ENCODE data around the gene MAPK6.

MAPK6 gene

DNA sequence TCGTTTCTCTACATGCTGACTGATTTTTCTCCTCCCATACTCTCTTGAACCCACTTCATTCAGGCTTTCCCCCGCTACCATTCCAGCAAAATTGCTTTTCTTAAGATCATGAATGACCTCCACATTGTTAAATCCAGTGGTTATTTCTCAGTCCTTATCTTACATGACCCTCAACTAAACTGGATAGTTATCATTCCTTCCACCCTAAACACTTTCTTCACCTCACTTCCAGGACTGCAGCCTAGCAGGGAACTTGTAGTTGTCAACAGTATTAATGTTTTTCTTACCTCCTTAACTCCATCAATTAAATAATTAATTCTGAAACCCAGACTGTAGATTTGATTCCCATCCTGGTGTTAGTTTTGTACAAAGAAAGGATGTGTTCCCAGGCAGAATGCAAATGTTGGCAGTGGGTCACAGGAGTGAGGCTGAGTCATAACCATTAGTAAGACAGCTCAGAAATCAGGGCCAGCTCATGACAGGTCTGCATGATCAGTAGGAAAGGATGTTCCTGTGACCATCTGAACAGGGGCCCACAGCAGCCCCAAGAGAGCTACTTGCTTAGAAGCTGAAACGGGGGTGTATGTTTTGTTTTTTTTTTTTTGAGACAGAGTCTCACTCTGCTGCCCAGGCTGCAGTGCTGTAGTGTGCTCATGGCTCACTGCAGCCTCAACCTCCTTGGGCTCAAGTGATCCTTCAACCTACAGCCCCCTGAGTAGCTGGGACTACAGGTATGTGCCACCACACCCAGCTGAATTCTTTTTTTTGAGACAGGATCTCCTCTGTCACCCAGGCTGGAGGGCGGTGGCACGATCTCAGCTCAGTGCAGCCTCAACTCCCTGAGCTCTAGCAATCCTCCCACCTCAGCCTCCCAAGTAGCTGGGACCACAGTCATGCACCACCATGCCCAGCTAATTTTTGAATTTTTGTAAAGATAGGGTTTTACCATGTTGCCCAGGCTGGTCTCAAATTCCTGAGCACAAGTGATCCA, 84.5 kb downstream of the MAPK6 start:
- peak; percentile 93 for DNase-seq (ENCODE audit: low read depth)

DNA sequence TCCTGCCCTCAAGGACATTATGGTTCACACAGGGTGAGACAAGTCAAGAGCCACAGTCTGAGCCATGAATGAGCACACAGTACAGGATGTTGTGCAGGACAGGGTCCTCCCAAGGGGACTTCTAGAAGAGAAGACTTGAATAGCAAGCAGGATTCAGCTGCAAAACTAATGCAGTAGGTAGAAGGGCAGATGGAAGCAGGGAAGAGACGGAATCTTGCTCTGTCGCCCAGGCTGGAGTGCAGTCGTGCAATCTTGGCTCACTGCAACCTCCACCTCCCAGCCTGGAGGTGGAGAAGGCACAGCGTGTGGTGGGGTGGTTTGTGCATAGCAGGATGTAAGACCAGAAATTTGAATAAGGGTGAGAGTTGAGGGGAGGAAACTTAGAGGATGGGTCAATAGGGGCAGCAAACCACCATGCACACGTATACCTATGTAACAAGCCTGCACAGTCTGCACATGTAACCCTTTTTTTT, 85.5 kb downstream of the MAPK6 start:
- no peak for DNase-seq (ENCODE audit: low read depth)

DNA sequence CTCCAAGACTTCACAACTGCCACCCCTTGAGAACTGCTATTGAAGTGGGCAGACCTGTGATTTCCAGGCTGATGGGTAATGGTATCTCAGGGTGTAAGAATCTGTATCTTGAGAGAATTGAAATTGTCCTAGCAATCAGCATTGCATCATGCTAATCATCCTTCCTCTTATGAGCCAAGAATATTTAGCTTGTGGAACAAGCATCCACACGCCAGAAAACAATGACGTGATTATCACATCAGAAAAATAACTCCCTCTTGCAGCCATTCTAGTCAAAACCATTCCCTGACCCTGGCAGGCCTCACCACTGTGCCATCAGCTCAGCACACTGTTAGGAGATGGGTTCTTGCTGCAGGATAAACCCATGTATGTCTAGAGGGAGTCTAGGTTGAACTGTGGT, 86.8 kb downstream of the MAPK6 start:
- DNase-seq (ENCODE audit: low read depth) = no peak

DNA sequence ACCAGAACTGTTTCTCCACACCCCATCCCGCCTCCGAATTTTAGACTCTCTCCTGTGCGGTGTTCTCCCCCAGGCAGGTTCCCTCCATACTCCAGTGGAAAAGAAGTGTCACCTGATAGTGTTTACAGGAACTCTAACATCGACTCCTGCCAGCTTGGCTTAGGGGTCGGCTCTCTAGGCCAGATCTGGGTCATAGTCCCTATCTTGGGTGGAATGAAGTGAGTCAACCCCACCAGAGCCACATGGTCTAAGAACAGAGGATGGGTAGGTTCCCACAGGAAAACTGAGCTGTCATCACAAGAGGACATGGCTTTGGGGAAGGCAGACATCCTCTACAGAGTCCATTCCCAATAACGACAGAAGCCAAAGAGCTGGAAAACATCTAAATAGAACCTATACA, 87.6 kb downstream of the MAPK6 start:
- no peak for DNase-seq (ENCODE audit: low read depth)

DNA sequence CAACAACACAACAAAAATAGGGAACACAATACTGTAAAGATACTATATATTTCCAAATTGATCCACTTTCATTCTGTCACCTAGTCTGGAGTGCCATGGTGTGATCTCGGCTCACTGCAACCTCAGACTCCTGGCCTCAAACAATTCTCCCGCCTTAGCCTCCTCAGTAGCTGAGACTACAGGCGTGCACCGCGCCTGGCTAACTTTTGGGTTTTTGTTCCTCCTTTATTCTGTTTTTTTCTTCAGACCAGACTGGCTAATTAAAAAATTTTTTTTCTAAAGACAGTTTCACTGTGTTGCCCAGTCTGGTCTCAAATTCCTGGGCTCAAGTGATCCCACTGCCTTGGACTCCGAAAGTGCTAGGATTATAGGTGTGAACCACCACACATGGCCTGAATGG, 88.2 kb downstream of the MAPK6 start:
- no peak for DNase-seq (ENCODE audit: low read depth)

DNA sequence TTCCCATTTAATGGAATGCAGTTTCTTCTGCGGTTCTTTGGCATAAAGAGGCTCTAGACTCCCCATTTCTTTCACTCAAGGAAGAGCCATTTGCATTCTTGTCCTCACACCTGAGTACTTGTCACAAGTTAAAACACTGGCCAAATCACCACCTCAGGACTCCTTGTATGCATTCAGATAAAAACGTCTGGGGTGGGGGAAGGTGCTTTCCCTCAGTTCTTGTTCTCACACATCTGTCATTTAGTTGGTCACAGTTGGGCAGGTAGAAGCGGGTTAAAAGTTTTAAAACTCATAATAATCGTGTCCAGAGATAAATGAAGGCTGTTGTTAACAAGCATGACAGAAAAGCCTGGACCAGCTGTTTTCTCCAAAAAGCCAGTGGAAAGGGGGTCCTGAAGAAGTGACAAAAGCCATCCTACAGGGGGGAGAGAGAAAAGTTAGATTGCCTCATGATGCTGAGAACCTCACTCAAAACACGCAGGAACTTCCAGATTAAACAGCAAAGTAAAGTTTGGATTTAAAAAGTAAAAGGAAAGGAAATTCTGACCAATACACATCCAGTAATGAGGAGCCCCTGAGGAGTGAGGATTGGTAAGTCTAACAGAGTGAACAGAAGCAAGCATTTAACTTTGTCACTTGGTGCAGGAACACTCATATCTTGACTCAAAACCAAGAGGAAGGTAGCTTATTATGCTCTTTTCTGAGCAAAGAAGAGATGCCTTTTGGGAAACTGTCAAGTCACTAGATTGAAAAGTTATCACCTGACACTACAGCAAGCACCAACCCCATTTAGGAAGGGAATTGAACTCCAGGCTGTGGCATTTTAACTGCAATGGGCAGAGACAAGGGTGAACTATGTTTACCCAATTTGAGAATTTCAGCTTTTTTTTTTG, 90.8 kb downstream of the MAPK6 start:
- DNase-seq (ENCODE audit: low read depth) = no peak

DNA sequence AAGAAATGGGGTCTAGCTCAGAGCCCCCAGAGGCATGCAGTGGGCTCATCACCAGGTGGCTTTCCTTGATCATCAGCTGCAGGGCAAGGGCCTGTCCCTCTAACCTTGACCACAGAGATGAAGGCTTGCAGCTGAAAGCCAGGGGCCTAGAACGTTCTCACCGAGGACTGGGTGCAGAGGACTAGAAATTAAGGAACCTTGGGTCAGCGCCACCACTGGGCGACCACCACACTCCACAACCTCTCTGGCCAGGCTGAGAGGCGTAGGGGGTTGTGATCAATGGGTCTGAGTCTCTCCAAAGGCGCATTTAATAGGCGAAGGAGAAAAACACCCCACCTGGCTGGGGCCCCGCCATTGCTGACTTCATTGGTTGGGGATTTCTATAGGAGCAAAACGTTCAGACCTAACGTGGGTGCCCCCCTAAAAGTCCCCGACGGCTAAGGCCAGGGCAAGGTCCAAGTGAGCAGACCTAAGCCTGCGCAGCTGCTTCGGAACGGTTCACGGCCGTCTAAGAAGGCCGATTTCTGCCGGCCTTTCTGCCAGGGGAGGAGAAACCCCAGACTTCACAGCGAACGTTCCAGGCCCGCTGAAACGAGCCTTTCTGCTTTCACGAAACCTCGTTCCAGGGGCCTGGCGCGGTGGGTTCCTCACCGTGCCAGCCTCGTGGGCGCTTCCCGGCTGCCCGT, 92.6 kb downstream of the MAPK6 start:
- DNase-seq (ENCODE audit: low read depth) = no peak

DNA sequence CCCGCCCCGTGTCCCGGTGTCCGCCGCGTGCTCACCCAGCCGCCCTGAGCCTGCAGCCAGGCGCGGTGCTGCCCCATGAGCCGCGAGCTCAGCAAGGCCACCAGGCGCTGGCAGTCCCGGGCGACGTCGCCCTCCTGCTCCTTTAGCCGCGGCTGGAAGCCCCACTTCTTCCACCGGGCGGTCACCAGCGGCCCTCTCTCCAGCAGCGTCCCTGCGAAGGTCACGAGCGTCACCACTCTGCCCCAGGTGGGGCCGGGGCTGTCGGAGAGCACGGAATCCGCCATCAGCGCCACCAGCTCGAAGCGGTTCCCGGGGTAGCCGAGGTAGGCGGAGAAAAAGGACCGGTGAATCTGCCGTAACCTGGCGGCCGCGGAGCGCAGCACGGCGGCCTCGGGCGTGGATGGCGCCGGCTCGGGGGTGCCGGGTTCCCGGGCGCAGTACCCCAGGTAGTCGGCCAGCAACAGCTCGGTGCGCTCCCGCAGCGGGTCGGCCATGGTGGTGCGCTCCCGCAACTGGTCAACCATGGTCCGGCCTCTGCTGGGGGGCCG, 93.3 kb downstream of the MAPK6 start:
- DNase-seq (ENCODE audit: low read depth) = no peak

DNA sequence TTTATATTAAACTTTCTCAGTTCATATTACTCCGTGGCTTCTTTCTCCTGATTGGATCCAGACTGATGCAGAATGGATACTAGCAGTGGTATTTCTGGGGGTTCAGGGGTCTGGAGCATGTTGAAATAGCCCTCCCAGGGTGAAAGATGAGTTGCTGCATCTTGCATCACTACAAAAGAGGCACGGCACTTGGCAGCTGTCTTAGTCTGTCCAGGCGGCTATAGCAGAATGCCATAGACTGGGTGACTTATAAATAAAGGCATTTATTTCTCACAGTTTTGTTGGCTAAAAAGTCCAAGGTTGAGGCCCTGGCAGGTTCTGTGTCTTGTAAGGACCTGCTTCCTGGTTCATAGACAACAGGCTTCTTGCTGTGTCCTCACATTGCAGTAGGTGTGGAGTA, 94.2 kb downstream of the MAPK6 start:
- DNase-seq (ENCODE audit: low read depth) = no peak

DNA sequence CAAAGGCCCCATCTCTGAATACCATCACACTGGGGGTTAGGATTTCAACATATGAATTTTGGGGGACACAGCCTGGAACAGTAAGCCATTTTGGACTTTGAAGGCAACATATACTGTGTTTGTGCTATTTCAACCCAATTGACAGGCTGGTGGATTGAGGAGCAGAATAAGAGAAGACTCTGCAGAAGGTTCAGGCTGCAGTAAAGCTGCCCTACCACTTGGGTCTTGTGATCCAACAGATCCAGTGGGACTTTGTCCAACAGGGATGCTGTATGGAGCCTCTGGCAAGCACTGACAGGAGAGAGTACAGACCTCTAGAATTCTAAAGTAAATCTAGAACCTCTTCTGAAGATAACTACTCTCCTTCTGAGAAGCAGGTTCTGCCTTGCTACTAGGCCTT, 94.7 kb downstream of the MAPK6 start:
- DNase-seq (ENCODE audit: low read depth) = no peak

DNA sequence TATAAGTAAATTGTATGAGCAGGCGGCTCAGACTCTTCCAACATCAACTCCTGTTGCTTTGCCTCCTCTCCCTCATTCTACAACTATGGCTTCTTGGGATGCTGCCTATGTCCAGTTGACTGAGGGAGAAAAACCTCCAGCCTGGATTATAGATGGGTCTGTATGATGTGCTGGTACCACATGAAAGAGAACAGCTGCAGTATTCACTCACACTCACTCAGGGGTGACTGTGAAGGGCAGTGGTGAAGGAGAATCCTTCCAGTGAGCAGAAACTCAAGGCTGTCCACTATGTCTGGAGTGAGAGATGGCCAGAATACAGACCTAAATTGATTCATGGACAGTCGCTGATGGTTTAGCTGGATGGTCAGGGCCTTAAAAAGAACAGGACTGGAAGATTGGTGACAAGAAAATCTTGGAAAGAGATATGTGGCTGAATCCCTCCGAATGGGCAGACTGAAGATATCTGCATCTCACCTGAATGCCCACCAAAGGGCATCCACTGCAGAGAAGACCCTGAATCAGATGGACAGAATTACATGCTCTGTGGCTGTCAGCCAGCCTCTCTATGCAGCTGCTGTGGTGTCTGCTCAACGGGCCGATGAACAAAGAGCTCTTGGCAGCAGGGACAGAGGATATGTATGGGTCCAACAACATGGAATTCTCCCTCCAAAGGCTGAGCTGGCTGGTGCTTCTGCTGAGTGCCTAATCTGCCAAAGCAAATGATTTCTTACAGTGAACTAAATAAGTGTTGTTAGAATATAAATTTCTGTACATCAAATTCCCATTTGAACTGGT, 95.4 kb downstream of the MAPK6 start:
- no peak for DNase-seq (ENCODE audit: low read depth)

DNA sequence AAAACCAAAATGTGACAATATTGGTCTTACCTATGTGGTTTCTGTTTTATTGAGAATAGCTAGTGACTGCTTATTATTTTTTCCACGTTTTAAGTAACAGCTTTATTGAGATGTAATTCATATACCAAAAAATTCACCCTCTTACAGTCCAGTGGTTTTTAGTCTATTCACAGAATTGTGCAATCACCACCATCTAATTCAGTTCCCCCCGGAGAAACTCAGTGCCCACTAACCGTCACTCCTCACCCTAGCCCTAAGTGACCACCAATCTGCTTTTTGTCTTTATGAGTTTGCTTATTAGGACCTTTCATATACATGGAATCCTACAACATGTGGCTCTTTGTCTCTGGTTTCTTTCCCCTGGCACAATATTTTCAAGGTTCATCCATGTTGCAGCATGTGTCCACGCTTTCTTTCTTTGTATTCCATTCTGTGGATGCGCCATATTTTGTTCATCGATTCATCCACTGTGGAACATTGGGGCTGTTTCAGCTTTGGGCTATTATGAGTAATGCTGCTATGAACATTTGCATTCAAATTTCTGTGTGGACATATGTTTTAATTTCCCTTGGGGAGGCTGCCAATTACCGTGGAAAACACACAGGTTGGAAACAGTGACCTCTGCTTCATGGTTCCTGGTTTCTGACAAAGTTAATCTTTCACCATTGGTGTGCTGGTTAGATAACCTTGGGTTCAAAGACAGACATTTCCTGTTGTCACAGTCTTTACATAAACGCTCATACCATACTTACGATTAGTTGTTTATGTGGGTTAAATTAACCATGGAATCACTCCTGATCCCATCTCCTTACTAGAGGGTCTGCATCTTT, 96.8 kb downstream of the MAPK6 start:
- DNase-seq (ENCODE audit: low read depth) = no peak
